Esophagus squamous epithelium (tissue), 5 donors: ENCODE data around the gene PRDM11. TPM values are rescaled to one million over a fixed set of nuclear protein-coding genes. Genes with fewer than 3 reads are reported as not detected.

Experiments
- DNase-seq: peaks from one replicate; lab custom pipeline; 2025; lab: John Stamatoyannopoulos, UW
- H3K27ac ChIP-seq, 4 donors: fragments of 200-600 bp; sonication (generic); one replicate each; pipeline ENCODE4 v1.5.1; 2016 to 2019; ENCODE audit warnings: mild to moderate bottlenecking in 1 of 4
- H3K27me3 ChIP-seq, 4 donors: fragments of 200-600 bp; sonication (generic); 1 replicate in 3 of 4; 2 replicates in 1 of 4; pipeline versions ENCODE4 v1.5.1 to v1.6.0; 2017 to 2021; ENCODE audit warnings: antibody characterized with exemption in 1 of 4
- H3K36me3 ChIP-seq, 3 donors: fragments of 200-600 bp; sonication (generic); one replicate each; pipeline ENCODE4 v1.5.1; 2016 to 2019
- H3K4me1 ChIP-seq, 3 donors: fragments of 200-600 bp; sonication (generic); one replicate each; pipeline ENCODE4 v1.5.1; 2017 to 2019
- H3K4me3 ChIP-seq, 4 donors: fragments of 200-600 bp; sonication (generic); 1 replicate in 3 of 4; 2 replicates in 1 of 4; pipeline ENCODE4 v1.5.1; 2016 to 2019; ENCODE audit warnings: mild to moderate bottlenecking in 2 of 4, moderate library complexity in 1 of 4
- H3K9me3 ChIP-seq, 3 donors: fragments of 200-600 bp; sonication (generic); one replicate each; pipeline ENCODE4 v1.5.1; 2016 to 2019
- POLR2A ChIP-seq, 4 donors: fragments of 450-650 bp; IDR thresholded peaks; one replicate each; pipeline ENCODE4 v1.6.1; 2017; ENCODE audit warnings: antibody characterized with exemption in 4 of 4, mild to moderate bottlenecking in 4 of 4, moderate library complexity in 3 of 4
- WGBS, 2 donors: methylation state at CpG; one replicate each; pipeline ENCODE4 v1.1.5; 2018; 5-methylcytosine and 5-hydroxymethylcytosine counted together
- intact Hi-C: fragments of 100-400 bp; cut with DNase I; formaldehyde crosslinking; loops from one replicate; pipeline ENCODE4 v1.15.0; 2022
- total RNA-seq, 4 donors: library from RNA; depleted of rRNA; stranded (reverse); fragments of >200 nt; gene quantifications; one replicate each; pipeline ENCODE4 v1.1.0, GENCODE V29; 2016
- TF ChIP-seq, protein P1 (sequence below), 6 experiments: fragments of 450-650 bp in 4 of 6; fragments of 200-600 bp in 2 of 6; sonication (generic) in 2 of 6; IDR thresholded peaks; one replicate each; pipeline ENCODE4 v1.5.1; 2016 to 2019; ENCODE audit warnings: antibody characterized with exemption in 6 of 6, mild to moderate bottlenecking in 4 of 6, moderate library complexity in 4 of 6
- donor health status: DM: yes; HTN: yes; CAD: no.

PRDM11 gene
- total RNA-seq, 4 donors from 2014 or later: 3.9 to 13.9 (median 5.1) TPM

DNA sequence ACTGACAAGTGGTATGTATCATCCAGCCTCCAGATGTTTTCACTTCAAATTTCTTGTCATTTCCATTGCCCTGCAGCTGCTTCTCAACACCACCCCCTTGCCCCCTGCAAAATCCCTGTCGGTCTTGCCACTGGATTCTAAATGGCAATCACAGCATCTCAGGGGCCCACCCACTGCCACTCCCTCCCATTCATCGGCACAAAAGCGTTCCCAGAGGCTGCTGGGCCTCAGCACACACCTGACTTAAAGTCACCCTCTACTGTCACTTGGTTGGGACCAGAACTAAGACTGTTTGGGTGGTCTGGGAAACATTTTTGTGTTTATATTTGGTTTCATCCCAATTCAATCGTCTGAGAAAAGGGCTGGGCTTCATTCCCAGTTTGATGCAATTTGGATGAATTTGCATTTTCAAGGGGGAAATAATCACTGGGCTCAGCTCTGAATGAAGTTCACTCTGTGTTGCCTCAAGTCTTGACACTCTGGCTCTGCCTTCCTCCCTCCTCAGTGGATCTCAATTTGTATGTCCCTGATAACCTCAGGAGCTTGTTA, 112.6 kb downstream of the PRDM11 start:
- H3K4me3 ChIP-seq: no peak overlapping the region
- H3K36me3 ChIP-seq: no peaks in the 10 kb centered on the region
- DNase-seq: no peak
- no peak overlapping the region for H3K27ac ChIP-seq
- intact Hi-C loops: no loop called here
- 10 to 50% methylated on average over 4 of the region's 4 CpGs for WGBS, 2 donors
- peaks cover 0 to 64% (median 0%) of the 10 kb centered on the region in 4 donors for H3K27me3 ChIP-seq
- H3K4me1 ChIP-seq: no peaks in the 10 kb centered on the region
- H3K9me3 ChIP-seq: no peaks in the 10 kb centered on the region
- TF ChIP-seq, protein P1, sequence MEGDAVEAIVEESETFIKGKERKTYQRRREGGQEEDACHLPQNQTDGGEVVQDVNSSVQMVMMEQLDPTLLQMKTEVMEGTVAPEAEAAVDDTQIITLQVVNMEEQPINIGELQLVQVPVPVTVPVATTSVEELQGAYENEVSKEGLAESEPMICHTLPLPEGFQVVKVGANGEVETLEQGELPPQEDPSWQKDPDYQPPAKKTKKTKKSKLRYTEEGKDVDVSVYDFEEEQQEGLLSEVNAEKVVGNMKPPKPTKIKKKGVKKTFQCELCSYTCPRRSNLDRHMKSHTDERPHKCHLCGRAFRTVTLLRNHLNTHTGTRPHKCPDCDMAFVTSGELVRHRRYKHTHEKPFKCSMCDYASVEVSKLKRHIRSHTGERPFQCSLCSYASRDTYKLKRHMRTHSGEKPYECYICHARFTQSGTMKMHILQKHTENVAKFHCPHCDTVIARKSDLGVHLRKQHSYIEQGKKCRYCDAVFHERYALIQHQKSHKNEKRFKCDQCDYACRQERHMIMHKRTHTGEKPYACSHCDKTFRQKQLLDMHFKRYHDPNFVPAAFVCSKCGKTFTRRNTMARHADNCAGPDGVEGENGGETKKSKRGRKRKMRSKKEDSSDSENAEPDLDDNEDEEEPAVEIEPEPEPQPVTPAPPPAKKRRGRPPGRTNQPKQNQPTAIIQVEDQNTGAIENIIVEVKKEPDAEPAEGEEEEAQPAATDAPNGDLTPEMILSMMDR (IDR thresholded peaks at IDR 0.05): no peak
- TF ChIP-seq POLR2A (IDR thresholded peaks at IDR 0.05): no peak

DNA sequence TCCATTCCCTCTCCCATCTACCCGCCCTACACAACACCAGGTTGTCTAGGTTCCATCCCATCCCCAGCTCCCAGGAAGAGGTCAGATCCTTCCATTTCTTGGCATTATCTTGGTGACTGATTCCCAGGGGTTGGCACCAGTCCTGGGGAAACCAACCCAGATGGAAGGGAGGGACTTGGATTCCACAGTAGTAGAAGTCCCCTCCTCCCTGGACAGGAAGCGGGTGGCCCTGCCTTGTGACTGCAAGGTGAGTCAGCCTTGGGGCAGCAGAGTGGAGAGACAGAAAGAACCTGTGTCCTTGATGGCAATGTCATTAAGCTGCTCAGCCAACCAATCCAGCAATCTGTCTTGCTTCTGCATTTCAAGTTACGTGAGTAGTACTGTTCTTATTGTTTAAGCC, 113.2 kb downstream of the PRDM11 start:
- H3K36me3 ChIP-seq: no peaks in the 10 kb centered on the region
- WGBS, 2 donors: 70 to 86% methylated on average over 3 of the region's 3 CpGs
- H3K9me3 ChIP-seq: no peaks in the 10 kb centered on the region
- intact Hi-C loops: no loop called here
- H3K27me3 ChIP-seq: peaks cover 0 to 59% (median 0%) of the 10 kb centered on the region in 4 donors
- no peak for DNase-seq
- peaks cover 0 to under 1% (median 0%) of the 10 kb centered on the region in 3 donors for H3K4me1 ChIP-seq
- H3K4me3 ChIP-seq: no peak overlapping the region
- TF ChIP-seq, protein P1 (IDR thresholded peaks at IDR 0.05): no peak
- no peak for TF ChIP-seq POLR2A (IDR thresholded peaks at IDR 0.05)
- H3K27ac ChIP-seq: no peak overlapping the region

DNA sequence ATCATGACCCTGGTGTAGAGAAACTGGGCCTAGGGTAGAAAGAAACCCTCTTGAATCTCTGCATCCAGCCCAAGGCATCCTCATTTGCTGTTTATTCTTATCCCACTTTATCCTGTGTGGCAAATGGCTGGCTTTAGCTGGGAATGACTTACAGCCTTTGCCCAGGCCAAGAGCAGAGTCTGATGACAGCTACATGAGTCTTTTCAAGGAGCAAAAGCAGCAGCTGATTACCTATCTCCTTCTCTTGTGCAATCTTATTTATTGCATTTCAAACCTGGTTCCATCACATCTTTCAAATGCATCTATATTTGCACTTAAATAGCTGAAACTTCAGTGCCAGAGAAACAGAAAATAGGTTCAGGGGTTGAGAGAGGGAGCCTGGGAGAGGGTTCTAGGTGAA, 113.6 kb downstream of the PRDM11 start:
- H3K27ac ChIP-seq: no peak overlapping the region
- H3K27me3 ChIP-seq: peaks cover 0 to 63% (median 0%) of the 10 kb centered on the region in 4 donors
- DNase-seq: no peak
- peaks cover 0 to 5% (median under 1%) of the 10 kb centered on the region in 3 donors for H3K4me1 ChIP-seq
- no peaks in the 10 kb centered on the region for H3K36me3 ChIP-seq
- intact Hi-C loops: no loop called here
- TF ChIP-seq, protein P1 (IDR thresholded peaks at IDR 0.05): no peak
- no peak for TF ChIP-seq POLR2A (IDR thresholded peaks at IDR 0.05)
- no peaks in the 10 kb centered on the region for H3K9me3 ChIP-seq
- H3K4me3 ChIP-seq: no peak overlapping the region

DNA sequence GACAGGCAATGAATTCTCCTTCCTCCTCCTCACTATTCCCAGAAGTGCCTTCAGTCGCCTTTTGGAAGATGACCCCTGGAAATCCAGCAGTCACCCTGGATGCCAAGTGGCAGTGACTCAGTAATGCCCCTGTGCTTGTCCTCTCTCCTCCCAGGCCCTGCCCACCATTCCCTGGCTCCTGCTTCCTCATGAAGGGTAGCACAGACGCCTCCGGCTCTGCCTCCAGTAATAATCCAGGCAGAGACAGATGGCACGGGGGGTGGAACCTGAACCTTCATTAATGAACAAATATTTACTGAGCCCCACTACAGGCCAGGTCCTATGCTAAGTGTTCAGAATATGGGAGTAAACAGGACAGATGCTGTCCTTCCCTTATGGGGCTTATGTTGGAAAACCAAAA, 116.5 kb downstream of the PRDM11 start:
- no peak for DNase-seq
- no peaks in the 10 kb centered on the region for H3K9me3 ChIP-seq
- intact Hi-C loops: no loop called here
- no peaks in the 10 kb centered on the region for H3K36me3 ChIP-seq
- H3K4me1 ChIP-seq: peaks cover 7 to 16% (median 7%) of the 10 kb centered on the region in 3 donors
- 40 to 51% methylated on average over 2 of the region's 4 CpGs for WGBS, 2 donors
- no peak overlapping the region for H3K4me3 ChIP-seq
- TF ChIP-seq, protein P1 (IDR thresholded peaks at IDR 0.05): no peak
- TF ChIP-seq POLR2A (IDR thresholded peaks at IDR 0.05): no peak
- H3K27ac ChIP-seq: no peak overlapping the region
- H3K27me3 ChIP-seq: peaks cover 0 to 74% (median 0%) of the 10 kb centered on the region in 4 donors

DNA sequence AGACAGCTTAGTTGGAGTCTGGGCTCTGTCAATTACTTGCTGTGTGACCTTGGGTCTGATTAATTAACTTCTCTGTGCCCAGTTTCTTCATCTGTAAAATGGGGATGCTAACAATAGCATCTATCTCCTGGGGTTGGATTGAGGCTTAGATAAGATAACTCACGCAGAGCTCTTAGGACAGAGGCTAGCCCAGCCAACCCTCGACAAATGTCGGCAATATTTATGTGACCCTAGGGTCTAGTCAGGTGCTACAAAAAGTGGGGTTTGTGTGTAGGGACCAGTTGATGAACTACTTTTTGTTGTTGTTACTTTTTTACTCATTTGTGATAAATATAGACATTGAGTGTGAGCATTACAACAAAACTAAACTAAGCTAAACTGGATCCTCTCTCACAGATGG, 117.3 kb downstream of the PRDM11 start:
- H3K9me3 ChIP-seq: no peaks in the 10 kb centered on the region
- TF ChIP-seq, protein P1 (IDR thresholded peaks at IDR 0.05): no peak
- no peak for TF ChIP-seq POLR2A (IDR thresholded peaks at IDR 0.05)
- no peaks in the 10 kb centered on the region for H3K36me3 ChIP-seq
- H3K4me3 ChIP-seq: no peak overlapping the region
- H3K27me3 ChIP-seq: peaks cover 0 to 72% (median 0%) of the 10 kb centered on the region in 4 donors
- 100% methylated on average over 2 to 3 of the region's 3 CpGs for WGBS, 2 donors
- intact Hi-C loops: no loop called here
- no peak overlapping the region for H3K27ac ChIP-seq
- H3K4me1 ChIP-seq: peaks cover 7 to 16% (median 7%) of the 10 kb centered on the region in 3 donors
- no peak for DNase-seq
